Hypothalamus (tissue), 51 donors: ENCODE data around the gene MYO1A.

Experiments
- DNase-seq, 51 donors: peaks; one replicate each; lab custom pipeline; 2025; lab: John Stamatoyannopoulos, UW

The MYO1A gene

GRCh38 chr12:57049890-57050289 lies at the start of gene MYO1A:
Gene MYO1A (minus strand): TSS chr12:57050129. CDS start chr12:57048323, 1,806 bp downstream.
- DNase-seq = no peak

GRCh38 chr12:57099047-57099714 lies 49.3 kb upstream of the MYO1A start:
- DNase-seq = no peak

GRCh38 chr12:57098546-57098945 lies 48.6 kb upstream of the MYO1A start:
- DNase-seq = no peak

- no peak for DNase-seq
Observed at GRCh38 chr12:57097554-57097835, 47.6 kb upstream of the MYO1A start.

- no peak for DNase-seq
Observed at GRCh38 chr12:57096748-57097553, 47.0 kb upstream of the MYO1A start.

GRCh38 chr12:57096099-57096572 lies 46.2 kb upstream of the MYO1A start:
- DNase-seq = peak in 2 of 51 donors; percentile 25 to 27

GRCh38 chr12:57095440-57095839 lies 45.5 kb upstream of the MYO1A start:
- no peak for DNase-seq

- peak in 1 of 51 donors; percentile 57 for DNase-seq
Observed at GRCh38 chr12:57094208-57095160, 44.6 kb upstream of the MYO1A start.

- peak in 17 of 51 donors; percentile 4 to 57 (median 22) for DNase-seq
Observed at GRCh38 chr12:57093415-57094207, 43.7 kb upstream of the MYO1A start.

- peak in 1 of 51 donors; percentile 16 for DNase-seq
Observed at GRCh38 chr12:57092876-57093414, 43.0 kb upstream of the MYO1A start.

GRCh38 chr12:57092529-57092862 lies 42.6 kb upstream of the MYO1A start:
- no peak for DNase-seq

GRCh38 chr12:57091638-57092528 lies 42.0 kb upstream of the MYO1A start:
- no peak for DNase-seq

GRCh38 chr12:57090924-57091637 lies 41.2 kb upstream of the MYO1A start:
- DNase-seq = peak in 38 of 51 donors; percentile 8 to 76 (median 40)

- DNase-seq = no peak
Observed at GRCh38 chr12:57090490-57090889, 40.6 kb upstream of the MYO1A start.

- DNase-seq = peak in 41 of 51 donors; percentile 18 to 75 (median 47)
Observed at GRCh38 chr12:57089271-57090245, 39.6 kb upstream of the MYO1A start.

GRCh38 chr12:57088354-57089270 lies 38.7 kb upstream of the MYO1A start, which contains the start of gene NAB2:
Gene NAB2 (plus strand): TSS chr12:57089114. CDS start chr12:57089272, 158 bp downstream.
- DNase-seq = peak; percentile 44 to 96 (median 84)
